ENCODE measurements around the gene HBB.
A peak's percentile ranks its signal among the peaks of the same experiment; 100 is the strongest.

HBB gene

DNA sequence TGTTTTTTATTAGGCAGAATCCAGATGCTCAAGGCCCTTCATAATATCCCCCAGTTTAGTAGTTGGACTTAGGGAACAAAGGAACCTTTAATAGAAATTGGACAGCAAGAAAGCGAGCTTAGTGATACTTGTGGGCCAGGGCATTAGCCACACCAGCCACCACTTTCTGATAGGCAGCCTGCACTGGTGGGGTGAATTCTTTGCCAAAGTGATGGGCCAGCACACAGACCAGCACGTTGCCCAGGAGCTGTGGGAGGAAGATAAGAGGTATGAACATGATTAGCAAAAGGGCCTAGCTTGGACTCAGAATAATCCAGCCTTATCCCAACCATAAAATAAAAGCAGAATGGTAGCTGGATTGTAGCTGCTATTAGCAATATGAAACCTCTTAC, 1.4 kb downstream of the HBB start:
- TF ChIP-seq CTCF (IDR thresholded peaks at IDR 0.05; ENCODE audit: low read depth, low read length) = no peak
- H3K4me3 ChIP-seq (ENCODE audit: low read depth, low read length) = no peak overlapping the region

DNA sequence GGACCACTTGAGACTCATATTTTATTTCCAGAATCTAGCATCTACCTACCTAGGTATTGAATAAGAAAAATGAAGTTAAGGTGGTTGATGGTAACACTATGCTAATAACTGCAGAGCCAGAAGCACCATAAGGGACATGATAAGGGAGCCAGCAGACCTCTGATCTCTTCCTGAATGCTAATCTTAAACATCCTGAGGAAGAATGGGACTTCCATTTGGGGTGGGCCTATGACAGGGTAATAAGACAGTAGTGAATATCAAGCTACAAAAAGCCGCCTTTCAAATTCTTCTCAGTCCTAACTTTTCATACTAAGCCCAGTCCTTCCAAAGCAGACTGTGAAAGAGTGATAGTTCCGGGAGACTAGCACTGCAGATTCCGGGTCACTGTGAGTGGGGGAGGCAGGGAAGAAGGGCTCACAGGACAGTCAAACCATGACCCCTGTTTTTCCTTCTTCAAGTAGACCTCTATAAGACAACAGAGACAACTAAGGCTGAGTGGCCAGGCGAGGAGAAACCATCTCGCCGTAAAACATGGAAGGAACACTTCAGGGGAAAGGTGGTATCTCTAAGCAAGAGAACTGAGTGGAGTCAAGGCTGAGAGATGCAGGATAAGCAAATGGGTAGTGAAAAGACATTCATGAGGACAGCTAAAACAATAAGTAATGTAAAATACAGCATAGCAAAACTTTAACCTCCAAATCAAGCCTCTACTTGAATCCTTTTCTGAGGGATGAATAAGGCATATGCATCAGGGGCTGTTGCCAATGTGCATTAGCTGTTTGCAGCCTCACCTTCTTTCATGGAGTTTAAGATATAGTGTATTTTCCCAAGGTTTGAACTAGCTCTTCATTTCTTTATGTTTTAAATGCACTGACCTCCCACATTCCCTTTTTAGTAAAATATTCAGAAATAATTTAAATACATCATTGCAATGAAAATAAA, 2.1 kb downstream of the HBB start:
- TF ChIP-seq CTCF (IDR thresholded peaks at IDR 0.05; ENCODE audit: low read depth, low read length) = no peak
- H3K4me3 ChIP-seq (ENCODE audit: low read depth, low read length) = no peak overlapping the region

DNA sequence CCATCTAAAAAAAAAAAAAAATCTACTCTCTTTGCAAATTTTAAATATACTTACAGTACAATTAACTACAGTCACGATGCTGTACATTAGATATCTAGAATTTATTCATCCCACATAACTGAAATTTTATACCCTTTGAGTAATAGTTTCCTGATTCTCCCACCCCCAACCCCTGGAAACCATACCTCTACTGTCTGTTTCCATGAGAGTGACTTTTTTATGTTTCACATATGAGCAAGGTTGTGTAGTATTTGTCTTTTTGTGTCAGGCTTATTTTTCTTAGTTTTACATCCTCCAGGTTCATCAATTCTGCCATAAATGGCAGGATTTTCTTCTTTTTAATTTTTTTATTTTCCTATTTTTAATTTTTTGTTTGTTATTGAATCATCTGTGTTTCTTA, 3.2 kb downstream of the HBB start:
- no peak for TF ChIP-seq CTCF (IDR thresholded peaks at IDR 0.05; ENCODE audit: low read depth, low read length)
- no peak overlapping the region for H3K4me3 ChIP-seq (ENCODE audit: low read depth, low read length)

GRCh38 chr11:5223146-5223545, 3.7 kb downstream of the HBB start:
- H3K4me3 ChIP-seq (ENCODE audit: low read depth, low read length) = no peak overlapping the region
- TF ChIP-seq CTCF (IDR thresholded peaks at IDR 0.05; ENCODE audit: low read depth, low read length) = no peak

DNA sequence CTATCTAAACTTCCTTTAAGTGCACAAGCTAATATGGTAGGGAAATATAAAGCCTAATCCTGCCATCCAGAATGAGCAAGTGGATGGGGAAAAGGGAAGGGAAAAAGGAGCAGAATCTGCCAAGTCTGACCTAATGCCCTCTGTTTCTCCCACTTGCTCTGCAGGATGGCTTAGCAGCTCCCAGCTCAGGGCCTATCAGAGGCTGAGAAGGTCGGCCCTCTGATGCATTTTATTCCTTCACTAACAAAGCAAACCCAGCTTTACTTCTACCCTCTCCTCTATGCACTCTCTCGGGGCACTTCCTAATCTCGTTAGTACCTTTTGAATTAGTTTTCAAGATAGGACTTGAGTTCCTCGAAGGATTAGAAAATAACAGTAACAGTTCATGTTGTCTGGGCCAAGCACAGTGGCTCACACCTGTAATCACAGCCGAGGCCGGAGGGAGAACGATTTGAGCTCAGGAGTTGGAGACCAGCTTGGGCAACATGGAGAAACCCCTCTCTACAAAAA, 16.4 kb downstream of the HBB start:
- no peak for TF ChIP-seq CTCF (IDR thresholded peaks at IDR 0.05; ENCODE audit: low read depth, low read length)
- no peak overlapping the region for H3K4me3 ChIP-seq (ENCODE audit: low read depth, low read length)

- peak; percentile 40; the same call in 1 of the 2 replicates for TF ChIP-seq CTCF (IDR thresholded peaks at IDR 0.05; ENCODE audit: low read depth, low read length)
- H3K4me3 ChIP-seq (ENCODE audit: low read depth, low read length) = no peak overlapping the region
Observed at GRCh38 chr11:5204787-5205186, 22.1 kb downstream of the HBB start.

GRCh38 chr11:5203366-5203765, 23.5 kb downstream of the HBB start:
- H3K4me3 ChIP-seq (ENCODE audit: low read depth, low read length) = no peak overlapping the region
- no peak for TF ChIP-seq CTCF (IDR thresholded peaks at IDR 0.05; ENCODE audit: low read depth, low read length)
